GM21786 (cell line): ENCODE results near the gene HOXA3.

ENCODE experiments used
- ATAC-seq: cut with Tn5 transposase; IDR thresholded peaks from one replicate; pipeline ENCODE4 v1.9.1; 2021; ENCODE audit not compliant: unreplicated experiment

The HOXA3 gene

GRCh38 chr7:27189997-27190748, 37.8 kb upstream of the HOXA3 start:
- no peak for ATAC-seq

GRCh38 chr7:27189295-27189996, 37.1 kb upstream of the HOXA3 start:
- ATAC-seq, result no peak

GRCh38 chr7:27188386-27189294, 36.3 kb upstream of the HOXA3 start:
- ATAC-seq, result no peak

GRCh38 chr7:27187475-27188385, 35.3 kb upstream of the HOXA3 start:
- no peak for ATAC-seq

GRCh38 chr7:27186668-27187474, 34.5 kb upstream of the HOXA3 start:
- ATAC-seq, result no peak

GRCh38 chr7:27185854-27186667, 33.7 kb upstream of the HOXA3 start:
- ATAC-seq, result no peak

- ATAC-seq, result no peak
Observed at GRCh38 chr7:27185013-27185853, 32.9 kb upstream of the HOXA3 start, which contains the start of gene HOXA11. Gene HOXA11 (minus strand): TSS chr7:27185232. CDS start chr7:27185144, 88 bp downstream.

DNA sequence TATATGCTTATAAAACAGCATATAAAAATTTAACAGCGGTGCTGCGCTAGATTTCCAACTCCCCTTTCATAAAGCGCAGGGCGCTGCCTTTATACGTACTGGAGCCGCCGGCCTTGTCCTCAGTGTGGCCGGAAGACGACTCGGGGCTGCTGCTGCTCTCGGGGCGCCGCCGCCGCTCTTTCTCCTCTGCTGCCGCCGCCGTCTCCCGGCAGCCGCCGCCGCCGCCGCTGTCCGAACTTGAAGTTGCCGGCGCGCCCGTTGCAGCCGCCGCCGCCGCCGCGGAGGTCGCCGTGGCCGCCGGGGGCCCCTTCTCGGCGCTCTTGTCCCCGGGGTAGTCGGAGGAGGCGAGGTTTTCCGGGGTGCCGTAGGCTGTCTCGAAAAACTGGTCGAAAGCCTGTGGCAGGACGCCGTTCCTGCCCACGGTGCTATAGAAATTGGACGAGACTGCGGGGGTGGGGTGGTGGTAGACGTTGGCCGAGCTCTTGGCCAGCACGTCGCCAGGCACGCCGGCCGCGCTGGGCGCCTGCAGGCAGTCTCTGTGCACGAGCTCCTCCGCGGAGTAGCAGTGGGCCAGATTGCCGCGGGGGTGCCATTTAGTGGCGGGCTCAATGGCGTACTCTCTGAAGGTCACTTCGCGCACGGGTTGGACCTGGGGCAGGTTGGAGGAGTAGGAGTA, 32.1 kb upstream of the HOXA3 start:
- ATAC-seq, result no peak

DNA sequence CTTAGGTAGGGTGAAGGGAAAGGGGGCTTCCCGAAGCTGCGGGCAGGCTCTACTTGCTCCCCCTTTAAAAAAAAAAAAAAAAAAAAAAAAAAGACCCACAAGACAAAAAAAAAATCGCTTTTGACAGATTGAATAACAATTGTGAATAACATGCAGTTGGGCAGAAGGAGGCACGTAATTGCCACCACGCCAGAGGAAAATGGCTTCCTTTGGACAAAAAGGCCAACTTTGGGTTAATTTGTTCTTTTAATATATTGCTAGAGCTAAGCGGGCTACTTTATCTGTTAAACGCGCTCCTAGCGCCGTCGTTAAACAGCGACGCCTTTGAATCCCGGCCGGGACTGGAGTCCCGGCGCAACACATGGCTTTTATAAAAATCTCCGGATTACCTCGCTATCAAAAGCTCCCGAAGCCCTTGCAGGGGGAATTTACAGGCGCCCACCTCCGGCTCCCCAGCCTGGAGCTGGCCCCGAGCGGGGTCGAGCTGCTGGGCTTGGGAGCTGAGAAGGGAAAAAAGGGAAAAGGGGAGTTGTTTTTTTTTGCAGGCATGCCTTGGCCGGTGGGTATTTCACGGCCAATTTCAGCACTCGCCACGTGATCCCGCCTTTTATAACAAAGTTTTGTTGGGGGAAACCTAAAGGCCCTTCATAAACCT, 31.4 kb upstream of the HOXA3 start:
- no peak for ATAC-seq

GRCh38 chr7:27182861-27183681, 30.7 kb upstream of the HOXA3 start:
- ATAC-seq, result no peak

DNA sequence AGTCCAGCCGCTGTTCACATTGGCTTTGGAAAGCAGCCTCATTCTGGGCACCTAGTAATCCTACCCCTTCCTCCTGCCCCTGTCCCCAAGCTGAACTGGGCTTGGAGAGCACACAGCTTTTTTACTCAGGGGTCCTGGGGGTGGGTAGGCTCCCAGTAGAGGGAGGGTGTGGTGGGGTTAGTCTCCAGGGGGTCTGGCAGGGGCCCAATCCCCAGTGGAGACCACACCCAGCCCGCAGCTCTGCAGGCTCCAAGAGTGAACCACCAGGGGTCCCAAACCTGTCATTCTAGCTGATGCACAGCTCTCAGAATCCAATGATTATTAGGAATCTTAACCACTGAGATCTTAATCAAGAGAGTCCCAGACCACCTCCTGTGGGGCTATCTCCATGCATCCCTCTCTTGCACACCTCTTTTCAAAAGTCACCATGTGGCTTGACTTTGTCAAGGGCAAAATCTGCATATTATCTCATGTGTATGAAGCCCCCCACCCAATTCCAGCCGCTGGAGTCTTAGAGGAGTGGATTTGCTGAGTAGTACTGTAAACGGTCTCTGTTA, 30.0 kb upstream of the HOXA3 start:
- no peak for ATAC-seq

GRCh38 chr7:27181795-27182275, 29.5 kb upstream of the HOXA3 start:
- ATAC-seq, result no peak

- no peak for ATAC-seq
Observed at GRCh38 chr7:27180431-27181420, 28.3 kb upstream of the HOXA3 start.
